22Rv1 (cell line): ENCODE results near the gene SORT1.

Source experiments
- CTCF ChIP-seq: fragments of 450-650 bp; IDR thresholded peaks from 2 replicates; pipeline ENCODE4 v1.5.1; 2017; ENCODE audit warnings: mild to moderate bottlenecking
- ZFX ChIP-seq: fragments of 450-650 bp; IDR thresholded peaks from 2 replicates; pipeline ENCODE4 v1.6.1; 2017; ENCODE audit warnings: antibody characterized with exemption, borderline replicate concordance

- TF ChIP-seq CTCF (no peak), ZFX (no peak)
These were observed 7.9 kb downstream of the SORT1 start for GRCh38 chr1:109389638-109390341.
